Mesenchymal stem cell (in vitro differentiated cells and primary cell): Measurements from ENCODE around the gene NTF4.

Experiments used
- DNase-seq: peaks from one replicate; pipeline ENCODE4 v3.0.0-alpha.2; 2013
- H2AFZ ChIP-seq: one replicate; pipeline ENCODE4 v1.6.1; 2013; ENCODE audit warnings: low read depth, mild to moderate bottlenecking, control low read depth, inconsistent platforms, low read length, moderate library complexity
- H2AK5ac ChIP-seq: 2 replicates; pipeline ENCODE4 v1.6.1; 2013; ENCODE audit warnings: low read length, moderate library complexity, mild to moderate bottlenecking, inconsistent platforms; ENCODE audit not compliant: severe bottlenecking
- H2BK120ac ChIP-seq: one replicate; pipeline ENCODE4 v1.6.1; 2013; ENCODE audit warnings: low read depth, mild to moderate bottlenecking, inconsistent platforms, low read length, moderate library complexity
- H2BK12ac ChIP-seq, 2 experiments: one replicate each; pipeline ENCODE4 v1.6.1; 2013; ENCODE audit warnings: inconsistent platforms in 2 of 2, low read length in 2 of 2, mild to moderate bottlenecking in 2 of 2, moderate library complexity in 2 of 2, control low read depth in 1 of 2
- H2BK15ac ChIP-seq: one replicate; pipeline ENCODE4 v1.6.1; 2013; ENCODE audit warnings: mild to moderate bottlenecking, low read depth, inconsistent platforms; ENCODE audit not compliant: poor library complexity, severe bottlenecking
- H2BK5ac ChIP-seq: 2 replicates; pipeline ENCODE4 v1.6.1; 2013; ENCODE audit warnings: low read depth, mild to moderate bottlenecking, low read length, control low read depth, inconsistent platforms; ENCODE audit not compliant: poor library complexity, severe bottlenecking
- H3K14ac ChIP-seq, 2 experiments: one replicate each; pipeline ENCODE4 v1.6.1; 2013; ENCODE audit warnings: inconsistent platforms in 2 of 2, low read length in 2 of 2, control low read depth in 1 of 2, mild to moderate bottlenecking in 1 of 2, moderate library complexity in 1 of 2
- H3K18ac ChIP-seq, 2 experiments: one replicate each; pipeline ENCODE4 v1.6.1; 2013; ENCODE audit warnings: inconsistent platforms in 2 of 2, low read length in 2 of 2, control low read depth in 1 of 2, low read depth in 1 of 2, mild to moderate bottlenecking in 1 of 2
- H3K23ac ChIP-seq, 2 experiments: one replicate each; pipeline ENCODE4 v1.6.1; 2013; ENCODE audit warnings: inconsistent platforms in 2 of 2, low read length in 2 of 2, mild to moderate bottlenecking in 2 of 2, moderate library complexity in 2 of 2, control low read depth in 1 of 2
- H3K27ac ChIP-seq: 2 replicates; pipeline ENCODE4 v1.5.1; 2013; ENCODE audit warnings: mild to moderate bottlenecking, moderate library complexity, low read length, control low read depth, inconsistent platforms; ENCODE audit not compliant: poor library complexity, severe bottlenecking
- H3K27me3 ChIP-seq, 2 experiments: 2 replicates each; pipeline versions ENCODE4 v1.6.1 to v1.7.0; 2013; ENCODE audit warnings: low read length in 2 of 2, mild to moderate bottlenecking in 2 of 2, moderate library complexity in 2 of 2, control low read depth in 1 of 2, inconsistent platforms in 1 of 2; ENCODE audit not compliant: control insufficient read depth in 1 of 2, insufficient read depth in 1 of 2
- H3K36me3 ChIP-seq, 2 experiments: 2 replicates each; pipeline versions ENCODE4 v1.6.1 to v1.7.0; 2013; ENCODE audit warnings: low read length in 2 of 2, control low read depth in 1 of 2, inconsistent platforms in 1 of 2, low read depth in 1 of 2, mild to moderate bottlenecking in 1 of 2; ENCODE audit not compliant: insufficient read depth in 2 of 2, control insufficient read depth in 1 of 2
- H3K4ac ChIP-seq, 2 experiments: one replicate each; pipeline ENCODE4 v1.6.1; 2013; ENCODE audit warnings: inconsistent platforms in 2 of 2, low read length in 2 of 2, mild to moderate bottlenecking in 2 of 2, moderate library complexity in 2 of 2, control low read depth in 1 of 2, low read depth in 1 of 2
- H3K4me1 ChIP-seq: 2 replicates; pipeline ENCODE4 v1.6.1; 2013; ENCODE audit warnings: low read depth, low read length, control low read depth; ENCODE audit not compliant: control insufficient read depth, insufficient read depth
- H3K4me2 ChIP-seq: 2 replicates; pipeline ENCODE4 v1.6.1; 2013; ENCODE audit warnings: low read length, mild to moderate bottlenecking, inconsistent platforms; ENCODE audit not compliant: poor library complexity, severe bottlenecking
- H3K4me3 ChIP-seq, 2 experiments: 2 replicates each; pipeline versions ENCODE4 v1.5.1 to v1.7.0; 2013; ENCODE audit warnings: low read length in 2 of 2, mild to moderate bottlenecking in 2 of 2, control low read depth in 1 of 2, low read depth in 1 of 2; ENCODE audit not compliant: insufficient read depth in 1 of 2
- H3K79me1 ChIP-seq: replicated peaks from 2 replicates; pipeline ENCODE4 v1.6.1; 2013; ENCODE audit warnings: mild to moderate bottlenecking, control low read depth, low read length, inconsistent platforms; ENCODE audit not compliant: poor library complexity, severe bottlenecking
- H3K9ac ChIP-seq: 2 replicates; pipeline ENCODE4 v1.7.0; 2013; ENCODE audit warnings: mild to moderate bottlenecking, low read length, moderate library complexity
- H3K9me3 ChIP-seq: 2 replicates; pipeline ENCODE4 v1.7.0; 2013; ENCODE audit warnings: mild to moderate bottlenecking, low read length; ENCODE audit not compliant: control insufficient read depth
- H4K8ac ChIP-seq: one replicate; pipeline ENCODE4 v1.6.1; 2013; ENCODE audit warnings: inconsistent platforms, mild to moderate bottlenecking, low read length, moderate library complexity
- H4K91ac ChIP-seq: one replicate; pipeline ENCODE4 v1.6.1; 2013; ENCODE audit warnings: mild to moderate bottlenecking, low read length, inconsistent platforms
- WGBS: methylation state at CpG from one replicate; pipeline ENCODE4 v1.1.7; 2013; ENCODE audit warnings: mixed read lengths; 5-methylcytosine and 5-hydroxymethylcytosine counted together

Gene NTF4

GRCh38 chr19:49106648-49107135 lies 42.1 kb upstream of the NTF4 start:
- Histone ChIP-seq H3K79me1 (peaks cover 45% of the 10 kb centered on the region), H3K9ac (no peak overlapping the region)

GRCh38 chr19:49104229-49104864 lies 39.7 kb upstream of the NTF4 start:
- 70% methylated on average over 27 of the region's 30 CpGs for WGBS
- Histone ChIP-seq H3K36me3 (peaks cover 89 to 98% of the 10 kb centered on the region in 2 experiments), H4K91ac (no peak overlapping the region), H2AK5ac (no peak overlapping the region), H3K4me1 (peaks cover 2% of the 10 kb centered on the region), H2BK5ac (no peak overlapping the region), H3K18ac (no peak overlapping the region), H3K23ac (no peak overlapping the region), H3K9me3 (no peaks in the 10 kb centered on the region), H3K27me3 (no peaks in the 10 kb centered on the region), H3K4ac (no peak overlapping the region), H3K9ac (no peak overlapping the region), H3K4me2 (no peak overlapping the region), H2BK120ac (no peak overlapping the region), H3K79me1 (peaks cover 56% of the 10 kb centered on the region), H2BK15ac (no peak overlapping the region), H2BK12ac (no peak overlapping the region), H3K14ac (no peak overlapping the region), H3K4me3 (no peak overlapping the region), H2AFZ (no peak overlapping the region), H3K27ac (no peak overlapping the region), H4K8ac (peak overlapping the region; percentile 28)
- DNase-seq: no peak

More at GRCh38 chr19:49106648-49107135, 42.1 kb upstream of the NTF4 start:
- Histone ChIP-seq H2BK15ac (no peak overlapping the region), H3K36me3 (peaks cover 78 to 80% of the 10 kb centered on the region in 2 experiments), H3K4me1 (peaks cover 2% of the 10 kb centered on the region), H3K23ac (no peak overlapping the region), H2AFZ (no peak overlapping the region), H2BK12ac (no peak overlapping the region), H3K4me3 (no peak overlapping the region), H2BK120ac (no peak overlapping the region), H3K27me3 (no peaks in the 10 kb centered on the region), H3K18ac (no peak overlapping the region), H3K14ac (no peak overlapping the region), H2BK5ac (no peak overlapping the region), H2AK5ac (no peak overlapping the region), H3K4ac (no peak overlapping the region), H4K91ac (no peak overlapping the region), H3K27ac (no peak overlapping the region), H3K9me3 (no peaks in the 10 kb centered on the region), H4K8ac (no peak overlapping the region), H3K4me2 (no peak overlapping the region)
- 74% methylated on average over 12 of the region's 12 CpGs for WGBS
- peak; percentile 50 for DNase-seq

- Histone ChIP-seq H3K9ac (no peak overlapping the region), H4K91ac (no peak overlapping the region), H3K4me1 (peaks cover 2% of the 10 kb centered on the region), H2AK5ac (no peak overlapping the region), H2BK15ac (no peak overlapping the region), H2BK120ac (no peak overlapping the region), H3K4me2 (no peak overlapping the region), H3K23ac (no peak overlapping the region), H3K4me3 (no peak overlapping the region), H2AFZ (no peak overlapping the region), H3K27ac (no peak overlapping the region), H3K4ac (no peak overlapping the region), H3K9me3 (no peaks in the 10 kb centered on the region), H2BK5ac (no peak overlapping the region), H3K79me1 (peaks cover 64% of the 10 kb centered on the region), H2BK12ac (no peak overlapping the region), H3K36me3 (peaks cover 89 to 99% of the 10 kb centered on the region in 2 experiments), H3K18ac (no peak overlapping the region), H3K14ac (no peak overlapping the region), H4K8ac (no peak overlapping the region), H3K27me3 (no peaks in the 10 kb centered on the region)
- no peak for DNase-seq
- WGBS: 93% methylated on average over 31 of the region's 33 CpGs
Observed at GRCh38 chr19:49103331-49104085, 38.9 kb upstream of the NTF4 start.

GRCh38 chr19:49102303-49102702 lies 37.7 kb upstream of the NTF4 start:
- no peaks in the 10 kb centered on the region for H3K9me3 ChIP-seq
- no peak overlapping the region for H2BK120ac ChIP-seq
- no peak overlapping the region for H2AK5ac ChIP-seq
- no peak overlapping the region for H2BK12ac ChIP-seq
- H2AFZ ChIP-seq: no peak overlapping the region
- no peak overlapping the region for H3K23ac ChIP-seq
- peaks cover 88 to 97% of the 10 kb centered on the region in 2 experiments for H3K36me3 ChIP-seq
- H4K91ac ChIP-seq: no peak overlapping the region
- 98% methylated on average over 12 of the region's 12 CpGs for WGBS
- no peak overlapping the region for H3K18ac ChIP-seq
- no peak for DNase-seq
- no peak overlapping the region for H3K27ac ChIP-seq
- H3K79me1 ChIP-seq: peaks cover 63% of the 10 kb centered on the region
- H3K4me1 ChIP-seq: peaks cover 2% of the 10 kb centered on the region
- no peak overlapping the region for H3K4me2 ChIP-seq
- H3K4me3 ChIP-seq: no peak overlapping the region
- no peak overlapping the region for H3K4ac ChIP-seq
- H2BK5ac ChIP-seq: no peak overlapping the region
- H3K9ac ChIP-seq: no peak overlapping the region
- no peaks in the 10 kb centered on the region for H3K27me3 ChIP-seq
- no peak overlapping the region for H3K14ac ChIP-seq
- H4K8ac ChIP-seq: no peak overlapping the region
- no peak overlapping the region for H2BK15ac ChIP-seq
